D721Med (cell line): ENCODE measurements around the gene PLEKHA6.

Source experiments
- DNase-seq: peaks from one replicate; pipeline ENCODE4 v3.0.0; 2011; ENCODE audit warnings: low spot score; ENCODE audit not compliant: insufficient read length
- FAIRE-seq: peaks from 2 replicates; lab custom pipeline; 2011; peaks lifted over from hg19 to GRCh38; lab: Jason Lieb, UNC
- CTCF ChIP-seq: IDR thresholded peaks from 2 replicates; pipeline ENCODE4 v1.5.1; 2012; ENCODE audit warnings: mild to moderate bottlenecking, control low read depth; ENCODE audit not compliant: insufficient read depth; ENCODE audit errors: missing control alignments

Gene PLEKHA6

GRCh38 chr1:204202481-204202880, 157.2 kb downstream of the PLEKHA6 start:
- FAIRE-seq: no peak
- TF ChIP-seq CTCF: no peak
- DNase-seq: no peak

GRCh38 chr1:204201348-204202040, 158.2 kb downstream of the PLEKHA6 start:
- TF ChIP-seq CTCF: no peak
- FAIRE-seq (no peak), DNase-seq (no peak)

- no peak for FAIRE-seq
- no peak for DNase-seq
- TF ChIP-seq CTCF: no peak
Measured at GRCh38 chr1:204199579-204199978, 160.2 kb downstream of the PLEKHA6 start.

- FAIRE-seq (no peak), DNase-seq (no peak)
- TF ChIP-seq CTCF: peak; percentile 12
Measured at GRCh38 chr1:204198348-204199340, 161.1 kb downstream of the PLEKHA6 start.

GRCh38 chr1:204197068-204197467, 162.7 kb downstream of the PLEKHA6 start:
- no peak for TF ChIP-seq CTCF
- DNase-seq (no peak), FAIRE-seq (no peak)

- FAIRE-seq: no peak
Measured at GRCh38 chr1:204196068-204196795, 163.5 kb downstream of the PLEKHA6 start, which contains the start of gene KISS1. KISS1 (minus strand) TSS chr1:204196491; CDS start chr1:204192876, 3,615 bp downstream.

More at GRCh38 chr1:204196068-204196795, 163.5 kb downstream of the PLEKHA6 start, which contains the start of gene KISS1:
- no peak for DNase-seq
- no peak for TF ChIP-seq CTCF
